DOHH2 (cell line): Measurements from ENCODE around the gene ARL6IP5.

ENCODE experiments used
- H3F3A ChIP-seq: fragments of 200-600 bp; sonication (generic), shearing (Covaris generic); 2 replicates; pipeline ENCODE4 v1.6.0; 2016; ENCODE audit warnings: antibody characterized with exemption, mild to moderate bottlenecking; ENCODE audit not compliant: control insufficient read depth, insufficient read depth
- H3K27ac ChIP-seq: fragments of 200-600 bp; sonication (generic); 2 replicates; pipeline ENCODE4 v1.5.1; 2014; ENCODE audit warnings: low read depth, mild to moderate bottlenecking, low read length, moderate library complexity
- H3K27me3 ChIP-seq: fragments of 200-600 bp; sonication (generic); 2 replicates; pipeline ENCODE4 v1.6.1; 2014; ENCODE audit warnings: mild to moderate bottlenecking, low read length, mixed read lengths; ENCODE audit not compliant: control insufficient read depth
- H3K36me3 ChIP-seq: fragments of 200-600 bp; sonication (generic); 2 replicates; pipeline ENCODE4 v1.6.1; 2014; ENCODE audit warnings: mild to moderate bottlenecking, low read length, moderate library complexity, mixed read lengths; ENCODE audit not compliant: control insufficient read depth
- H3K4me1 ChIP-seq: fragments of 200-600 bp; sonication (generic); 2 replicates; pipeline ENCODE4 v1.6.1; 2014; ENCODE audit warnings: mild to moderate bottlenecking, low read length, mixed read lengths; ENCODE audit not compliant: control insufficient read depth
- H3K4me2 ChIP-seq: fragments of 200-600 bp; sonication (generic); 2 replicates; pipeline ENCODE4 v1.6.0; 2014; ENCODE audit warnings: mild to moderate bottlenecking, low read length, moderate library complexity
- H3K4me3 ChIP-seq: fragments of 200-600 bp; sonication (generic); 2 replicates; pipeline ENCODE4 v1.5.1; 2014; ENCODE audit warnings: mild to moderate bottlenecking, low read length, mixed read lengths
- H3K79me2 ChIP-seq: fragments of 200-600 bp; sonication (generic); 2 replicates; pipeline ENCODE4 v1.6.1; 2014; ENCODE audit warnings: mild to moderate bottlenecking, low read length, mixed read lengths; ENCODE audit not compliant: control insufficient read depth
- H3K9me2 ChIP-seq: fragments of 200-600 bp; sonication (generic); replicated peaks from 2 replicates; pipeline ENCODE4 v1.6.1; 2014; ENCODE audit warnings: mild to moderate bottlenecking, low read length, mixed read lengths; ENCODE audit not compliant: control insufficient read depth
- H3K9me3 ChIP-seq: fragments of 200-600 bp; sonication (generic); 2 replicates; pipeline ENCODE4 v1.6.1; 2014; ENCODE audit warnings: antibody characterized with exemption, low read length, mixed read lengths; ENCODE audit not compliant: control insufficient read depth, insufficient read depth
- H4K20me1 ChIP-seq: fragments of 200-600 bp; sonication (generic); 2 replicates; pipeline ENCODE4 v1.6.0; 2014; ENCODE audit warnings: low read depth, mild to moderate bottlenecking, antibody characterized with exemption, low read length, moderate library complexity; ENCODE audit not compliant: control insufficient read depth, insufficient read depth
- EZH2phosphoT487 ChIP-seq: fragments of 200-600 bp; sonication (generic); IDR thresholded peaks from 2 replicates; pipeline ENCODE4 v1.6.1; 2017; ENCODE audit warnings: borderline replicate concordance, mild to moderate bottlenecking, antibody characterized with exemption, low read length, moderate library complexity, mixed read lengths
- TF ChIP-seq, protein P1 (sequence below): fragments of 200-600 bp; sonication (generic); IDR thresholded peaks from one replicate; pipeline ENCODE4 v1.5.1; 2014; ENCODE audit warnings: antibody characterized with exemption, mild to moderate bottlenecking, low read depth, low read length; ENCODE audit not compliant: poor library complexity, severe bottlenecking

Gene ARL6IP5

DNA sequence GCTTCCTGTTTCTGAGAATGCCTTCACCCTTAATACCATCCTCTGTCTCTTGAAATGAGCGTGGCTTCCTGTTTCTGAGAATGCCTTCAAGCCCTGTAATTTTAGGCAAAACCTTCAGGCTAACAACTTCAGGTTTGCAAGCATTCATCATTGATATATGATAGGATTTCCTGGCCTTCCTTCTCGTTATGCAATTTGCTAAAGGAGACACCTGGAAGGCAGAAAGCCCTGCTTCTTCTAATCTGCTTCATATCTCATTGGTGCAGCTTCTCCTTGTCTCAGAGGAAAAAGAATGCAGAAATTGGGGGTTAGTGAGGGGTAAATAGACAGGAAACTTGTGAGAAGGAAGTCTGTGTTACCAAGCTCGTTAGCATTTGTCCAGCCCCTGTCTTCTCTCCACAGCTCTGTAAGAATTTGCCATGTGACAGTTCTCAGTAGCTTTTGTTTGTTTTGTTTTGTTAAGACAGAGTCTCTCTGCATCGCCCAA is 7.3 kb downstream of the ARL6IP5 start:
- H4K20me1 ChIP-seq: no peaks in the 10 kb centered on the region
- H3K9me2 ChIP-seq: no peaks in the 10 kb centered on the region
- no peaks in the 10 kb centered on the region for H3K36me3 ChIP-seq
- peaks cover 67% of the 10 kb centered on the region for H3K4me1 ChIP-seq
- H3K27me3 ChIP-seq: no peaks in the 10 kb centered on the region
- peaks cover 22% of the 10 kb centered on the region for H3K79me2 ChIP-seq
- H3F3A ChIP-seq: peaks cover 4% of the 10 kb centered on the region; the same call in 1 of the 2 replicates
- H3K4me2 ChIP-seq: peak overlapping the region; percentile 56
- H3K4me3 ChIP-seq: peak overlapping the region; percentile 34
- peak overlapping the region; percentile 45 for H3K27ac ChIP-seq
- TF ChIP-seq EZH2phosphoT487: no peak
- no peaks in the 10 kb centered on the region for H3K9me3 ChIP-seq

DNA sequence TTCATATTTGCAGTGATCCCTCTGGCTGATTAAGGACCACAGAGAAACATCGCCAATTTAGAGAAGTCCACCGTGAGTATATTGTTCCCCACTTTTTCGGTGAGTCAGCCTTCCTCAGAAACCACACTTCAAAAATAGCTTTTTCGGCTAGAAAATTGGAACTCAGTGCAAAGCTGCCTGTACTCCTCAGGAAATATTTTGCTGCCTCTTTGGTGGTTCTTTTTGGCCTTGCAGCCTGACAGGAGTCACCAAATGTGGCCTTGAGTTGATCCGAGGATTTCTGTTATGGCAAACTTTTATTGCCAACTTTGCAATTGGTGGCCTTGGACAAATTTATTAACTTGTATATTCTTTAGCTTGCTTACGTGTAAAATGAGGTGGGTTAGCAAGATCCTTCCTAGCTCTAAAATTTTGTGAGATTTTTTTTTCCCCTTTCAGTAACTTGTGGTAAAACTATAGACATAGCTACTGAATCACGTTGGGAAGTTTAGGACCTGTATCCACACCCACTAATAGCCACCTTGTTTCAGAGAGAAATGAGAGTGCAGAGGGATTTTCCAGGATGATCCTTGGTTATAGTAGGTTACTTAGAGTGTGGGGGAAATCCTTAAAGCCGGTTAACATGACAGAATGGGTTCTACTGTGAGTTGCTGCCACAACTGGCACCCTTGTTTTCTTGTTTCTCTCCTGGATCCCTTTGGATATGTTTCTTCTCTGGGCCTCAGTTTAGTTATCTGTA is 9.9 kb downstream of the ARL6IP5 start:
- H3K4me1 ChIP-seq: peaks cover 43% of the 10 kb centered on the region
- no peaks in the 10 kb centered on the region for H3F3A ChIP-seq
- no peak overlapping the region for H3K27ac ChIP-seq

DNA sequence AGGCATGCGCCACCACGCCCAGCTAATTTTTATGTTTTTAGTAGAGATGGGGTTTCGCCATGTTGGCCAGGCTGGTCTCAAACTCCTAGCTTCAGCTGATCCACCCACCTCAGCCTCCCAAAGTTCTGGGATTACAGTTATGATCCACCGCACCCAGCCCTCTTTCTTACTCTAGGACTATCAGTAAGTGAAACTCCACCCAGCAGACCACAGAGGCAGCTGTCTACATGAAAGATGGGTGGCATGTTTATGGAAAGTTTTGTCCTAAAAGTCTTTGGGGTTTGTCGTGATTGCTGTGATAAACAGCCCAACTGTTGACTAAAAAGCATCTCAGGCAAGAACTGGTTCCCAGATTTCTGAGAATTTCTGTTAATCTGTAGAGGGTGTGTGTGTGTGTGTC is 10.9 kb downstream of the ARL6IP5 start:
- Histone ChIP-seq H3K4me2 (no peak overlapping the region), H4K20me1 (no peaks in the 10 kb centered on the region), H3K4me1 (peaks cover 33% of the 10 kb centered on the region), H3K9me3 (no peaks in the 10 kb centered on the region), H3K36me3 (no peaks in the 10 kb centered on the region), H3K27ac (no peak overlapping the region), H3F3A (no peaks in the 10 kb centered on the region), H3K27me3 (no peaks in the 10 kb centered on the region), H3K79me2 (peaks cover 2% of the 10 kb centered on the region), H3K4me3 (no peak overlapping the region), H3K9me2 (no peaks in the 10 kb centered on the region)
- TF ChIP-seq, protein P1, sequence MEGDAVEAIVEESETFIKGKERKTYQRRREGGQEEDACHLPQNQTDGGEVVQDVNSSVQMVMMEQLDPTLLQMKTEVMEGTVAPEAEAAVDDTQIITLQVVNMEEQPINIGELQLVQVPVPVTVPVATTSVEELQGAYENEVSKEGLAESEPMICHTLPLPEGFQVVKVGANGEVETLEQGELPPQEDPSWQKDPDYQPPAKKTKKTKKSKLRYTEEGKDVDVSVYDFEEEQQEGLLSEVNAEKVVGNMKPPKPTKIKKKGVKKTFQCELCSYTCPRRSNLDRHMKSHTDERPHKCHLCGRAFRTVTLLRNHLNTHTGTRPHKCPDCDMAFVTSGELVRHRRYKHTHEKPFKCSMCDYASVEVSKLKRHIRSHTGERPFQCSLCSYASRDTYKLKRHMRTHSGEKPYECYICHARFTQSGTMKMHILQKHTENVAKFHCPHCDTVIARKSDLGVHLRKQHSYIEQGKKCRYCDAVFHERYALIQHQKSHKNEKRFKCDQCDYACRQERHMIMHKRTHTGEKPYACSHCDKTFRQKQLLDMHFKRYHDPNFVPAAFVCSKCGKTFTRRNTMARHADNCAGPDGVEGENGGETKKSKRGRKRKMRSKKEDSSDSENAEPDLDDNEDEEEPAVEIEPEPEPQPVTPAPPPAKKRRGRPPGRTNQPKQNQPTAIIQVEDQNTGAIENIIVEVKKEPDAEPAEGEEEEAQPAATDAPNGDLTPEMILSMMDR: no peak
- TF ChIP-seq EZH2phosphoT487: no peak

More for the DNA sequence above, 9.9 kb downstream of the ARL6IP5 start:
- Histone ChIP-seq H3K9me3 (no peaks in the 10 kb centered on the region), H3K9me2 (no peaks in the 10 kb centered on the region), H3K4me3 (no peak overlapping the region), H3K79me2 (peaks cover 11% of the 10 kb centered on the region), H3K27me3 (no peaks in the 10 kb centered on the region), H3K36me3 (no peaks in the 10 kb centered on the region), H3K4me2 (0 out of 2 replicates have a peak overlapping the region, but pooled peaks have one; percentile 19), H4K20me1 (no peaks in the 10 kb centered on the region)
- no peak for TF ChIP-seq EZH2phosphoT487
- TF ChIP-seq, protein P1: no peak

DNA sequence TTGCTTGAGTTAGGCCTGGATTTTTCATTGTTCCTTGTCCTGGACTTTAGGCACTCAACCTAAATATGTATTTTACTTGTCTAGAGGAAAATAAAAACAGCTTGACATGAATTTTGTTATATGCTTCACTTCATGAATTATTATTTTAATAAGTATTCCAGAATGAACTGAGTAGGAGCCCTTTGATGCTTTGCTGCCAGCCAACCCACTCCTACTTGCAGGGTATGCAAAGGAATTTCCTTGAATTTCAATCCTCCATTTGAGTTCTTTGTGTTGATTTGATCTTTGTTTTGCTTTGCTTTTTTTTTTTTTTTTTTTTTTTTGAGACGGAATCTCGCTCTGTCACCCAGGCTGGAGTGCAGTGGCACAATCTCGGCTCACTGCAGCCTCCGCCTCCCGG is 11.6 kb downstream of the ARL6IP5 start:
- Histone ChIP-seq H3K36me3 (no peaks in the 10 kb centered on the region), H3K4me2 (no peak overlapping the region), H3K79me2 (no peaks in the 10 kb centered on the region), H3F3A (no peaks in the 10 kb centered on the region), H3K27me3 (no peaks in the 10 kb centered on the region), H4K20me1 (no peaks in the 10 kb centered on the region), H3K9me3 (no peaks in the 10 kb centered on the region), H3K4me3 (no peak overlapping the region), H3K9me2 (no peaks in the 10 kb centered on the region), H3K4me1 (peaks cover 27% of the 10 kb centered on the region), H3K27ac (no peak overlapping the region)
- TF ChIP-seq, protein P1: no peak
